ENCODE data around the gene GLI3.

Gene GLI3

GRCh38 chr7:42137431-42137830, 99.6 kb downstream of the GLI3 start:
- DNase-seq = no peak

GRCh38 chr7:42135728-42136127, 101.3 kb downstream of the GLI3 start:
- DNase-seq = no peak

GRCh38 chr7:42134276-42134876, 102.6 kb downstream of the GLI3 start:
- no peak for DNase-seq

GRCh38 chr7:42133321-42133720, 103.7 kb downstream of the GLI3 start:
- DNase-seq = no peak

GRCh38 chr7:42128703-42129102, 108.3 kb downstream of the GLI3 start:
- DNase-seq = no peak

- no peak for DNase-seq
Observed at GRCh38 chr7:42127232-42127622, 109.8 kb downstream of the GLI3 start.

- DNase-seq = no peak
Observed at GRCh38 chr7:42126475-42127231, 110.4 kb downstream of the GLI3 start.

- DNase-seq = no peak
Observed at GRCh38 chr7:42125321-42125720, 111.7 kb downstream of the GLI3 start.

- DNase-seq = no peak
Observed at GRCh38 chr7:42123716-42124115, 113.3 kb downstream of the GLI3 start.

GRCh38 chr7:42120191-42120590, 116.8 kb downstream of the GLI3 start:
- DNase-seq = no peak

GRCh38 chr7:42117201-42117600, 119.8 kb downstream of the GLI3 start:
- DNase-seq = no peak

GRCh38 chr7:42115795-42116194, 121.2 kb downstream of the GLI3 start:
- DNase-seq = no peak

GRCh38 chr7:42110333-42110732, 126.7 kb downstream of the GLI3 start:
- DNase-seq = no peak

GRCh38 chr7:42108803-42109528, 128.0 kb downstream of the GLI3 start:
- no peak for DNase-seq

- DNase-seq = no peak
Observed at GRCh38 chr7:42107484-42108240, 129.3 kb downstream of the GLI3 start.

- no peak for DNase-seq
Observed at GRCh38 chr7:42106562-42106961, 130.4 kb downstream of the GLI3 start.

- no peak for DNase-seq
Observed at GRCh38 chr7:42105554-42106358, 131.3 kb downstream of the GLI3 start.

GRCh38 chr7:42104694-42105093, 132.3 kb downstream of the GLI3 start:
- DNase-seq = no peak

GRCh38 chr7:42104231-42104630, 132.8 kb downstream of the GLI3 start:
- DNase-seq = no peak

GRCh38 chr7:42103456-42103855, 133.6 kb downstream of the GLI3 start:
- DNase-seq = no peak

- no peak for DNase-seq
Observed at GRCh38 chr7:42103020-42103419, 134.0 kb downstream of the GLI3 start.

GRCh38 chr7:42102301-42102700, 134.7 kb downstream of the GLI3 start:
- no peak for DNase-seq

- DNase-seq = no peak
Observed at GRCh38 chr7:42100156-42100508, 136.9 kb downstream of the GLI3 start.

Measured in NCI-H187 (cell line).